GM19193 (cell line): ENCODE data around the gene GLYATL3.

Source experiments
- POLR2A ChIP-seq: IDR thresholded peaks from 4 replicates; pipeline ENCODE4 v1.6.1; 2011; ENCODE audit not compliant: insufficient read depth, insufficient read length; ENCODE audit errors: extremely low read depth

The GLYATL3 gene

DNA sequence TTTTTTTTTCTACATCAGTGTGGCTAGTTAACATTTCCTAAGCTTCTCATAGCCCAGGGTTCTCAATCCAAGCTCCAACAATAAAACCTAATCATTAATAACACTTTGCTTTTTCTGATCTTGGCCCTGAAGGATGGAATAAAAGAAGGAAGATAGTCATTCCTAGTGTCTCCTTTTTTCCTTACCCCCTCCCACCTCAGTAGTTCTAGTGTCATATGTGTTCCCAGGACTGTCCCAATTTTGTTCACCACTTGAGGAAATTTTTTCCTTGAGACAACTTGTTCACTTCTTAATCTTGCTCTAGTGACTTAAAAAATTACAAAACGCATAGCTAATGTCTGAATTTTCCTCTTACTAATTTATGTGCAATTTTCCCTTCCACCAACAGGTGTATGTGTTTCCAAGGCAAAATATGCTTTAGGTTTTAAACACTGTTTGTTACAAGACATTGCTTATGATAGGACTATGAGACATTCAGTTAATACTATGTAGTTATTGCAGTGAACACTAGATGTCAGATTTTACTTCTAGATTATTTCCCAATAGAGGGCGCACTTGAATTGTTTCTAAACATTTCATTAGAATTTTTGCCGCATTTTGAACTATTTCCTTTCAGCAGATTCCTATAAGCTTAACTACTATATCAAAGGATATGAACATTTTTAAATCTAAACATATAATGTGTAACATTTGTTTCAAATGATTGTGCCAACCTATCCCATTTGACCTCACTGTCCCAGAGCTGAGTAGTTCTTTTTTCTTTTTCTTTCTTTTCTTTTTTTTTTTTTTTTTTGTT lies 32.2 kb downstream of the GLYATL3 start:
- TF ChIP-seq POLR2A = no peak

DNA sequence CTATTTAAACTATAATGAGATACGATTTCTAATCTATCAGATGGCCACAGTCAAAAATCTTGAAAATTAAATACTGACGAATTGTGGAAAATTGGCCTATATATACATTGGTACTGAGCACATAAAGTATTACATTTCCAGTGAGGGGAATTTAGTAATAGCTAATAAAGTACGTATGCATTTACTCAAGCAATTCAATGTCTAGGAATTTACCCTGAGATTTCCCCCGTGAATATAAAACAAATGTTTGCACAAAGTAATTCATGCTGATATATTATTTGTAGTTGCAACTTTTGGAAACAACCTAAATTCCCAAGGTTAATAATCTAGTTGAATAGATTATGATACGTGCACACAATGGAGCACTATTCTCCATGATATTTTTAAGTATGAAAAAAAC lies 36.1 kb downstream of the GLYATL3 start:
- TF ChIP-seq POLR2A = no peak

DNA sequence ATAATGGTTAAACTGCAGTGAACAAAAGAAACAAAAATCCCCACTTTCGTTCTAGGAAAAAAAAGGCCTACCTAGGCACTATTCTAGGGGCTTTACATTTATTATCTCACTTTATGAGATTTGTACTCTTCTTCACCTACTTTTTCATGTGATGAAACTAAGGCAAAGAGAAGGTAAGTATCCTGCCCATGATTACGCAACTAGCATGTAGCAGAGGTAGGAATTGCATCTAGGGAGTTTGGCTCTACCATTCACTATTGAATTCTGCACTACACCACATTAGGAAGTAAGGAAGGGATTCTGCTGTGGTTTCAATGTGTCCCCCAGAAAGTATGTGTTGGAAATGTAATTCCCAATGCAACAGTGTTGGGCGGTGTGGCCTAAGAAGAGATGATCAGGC lies 39.4 kb downstream of the GLYATL3 start:
- no peak for TF ChIP-seq POLR2A

DNA sequence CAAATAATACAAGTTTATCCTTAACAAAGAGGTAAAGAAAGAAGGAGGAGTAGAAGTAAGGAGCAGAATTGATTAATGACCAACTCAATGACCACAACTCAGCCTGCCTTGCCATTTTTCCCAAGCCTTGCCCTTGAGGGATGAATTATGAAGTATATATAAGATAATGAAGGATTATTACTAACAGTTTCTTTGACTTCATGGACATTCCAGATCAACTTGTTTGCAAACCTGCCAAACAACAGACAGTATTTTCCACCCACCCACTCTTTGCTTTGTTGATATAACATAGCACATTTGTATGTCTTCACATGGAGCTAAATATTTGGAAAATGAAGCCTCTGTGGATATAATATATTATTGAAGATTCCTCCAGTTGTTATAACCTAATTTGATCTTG lies 40.9 kb downstream of the GLYATL3 start:
- TF ChIP-seq POLR2A = no peak

DNA sequence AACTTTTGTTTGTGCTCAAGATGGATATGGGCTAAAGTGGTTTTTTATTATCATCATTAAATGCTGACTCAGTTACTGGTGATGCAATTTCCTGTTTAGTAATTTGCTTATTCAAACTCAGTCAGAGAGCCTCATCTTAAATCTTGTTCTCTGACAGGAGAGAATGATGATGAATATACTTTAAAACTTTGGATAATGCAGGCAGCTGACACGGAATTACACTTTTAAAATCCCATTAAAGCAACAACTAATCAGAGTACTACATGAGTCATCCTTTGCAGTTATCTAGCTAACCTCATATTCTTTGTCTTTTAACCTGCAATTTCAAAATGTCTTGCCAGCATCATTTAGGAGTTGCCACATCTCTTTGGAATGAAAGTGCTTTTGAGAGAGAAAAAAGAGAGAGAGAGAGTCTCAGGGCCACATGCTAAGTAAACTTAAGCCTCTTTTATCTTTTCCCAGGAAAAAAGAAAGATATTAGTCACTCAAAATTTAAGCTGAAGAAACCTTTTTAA lies 41.5 kb downstream of the GLYATL3 start:
- TF ChIP-seq POLR2A = no peak

DNA sequence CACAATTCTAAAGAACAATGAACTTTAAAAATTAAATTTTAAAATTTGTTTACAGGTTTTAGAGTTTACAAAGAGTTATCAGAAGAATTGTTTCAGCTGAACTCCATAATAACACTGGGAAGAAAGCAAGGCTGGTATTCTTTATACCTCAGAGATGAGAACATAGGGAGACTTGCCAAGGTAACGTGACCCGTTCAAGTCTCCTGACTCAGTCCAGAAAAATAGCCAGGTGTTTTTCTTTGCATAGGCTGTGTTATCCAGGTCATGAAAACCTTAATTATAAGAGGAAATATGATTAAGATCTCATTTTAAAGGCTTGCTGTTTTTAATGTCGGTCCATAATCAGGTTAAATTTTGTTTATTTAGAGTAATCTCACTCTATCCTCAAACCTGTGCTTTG lies 42.2 kb downstream of the GLYATL3 start:
- no peak for TF ChIP-seq POLR2A

DNA sequence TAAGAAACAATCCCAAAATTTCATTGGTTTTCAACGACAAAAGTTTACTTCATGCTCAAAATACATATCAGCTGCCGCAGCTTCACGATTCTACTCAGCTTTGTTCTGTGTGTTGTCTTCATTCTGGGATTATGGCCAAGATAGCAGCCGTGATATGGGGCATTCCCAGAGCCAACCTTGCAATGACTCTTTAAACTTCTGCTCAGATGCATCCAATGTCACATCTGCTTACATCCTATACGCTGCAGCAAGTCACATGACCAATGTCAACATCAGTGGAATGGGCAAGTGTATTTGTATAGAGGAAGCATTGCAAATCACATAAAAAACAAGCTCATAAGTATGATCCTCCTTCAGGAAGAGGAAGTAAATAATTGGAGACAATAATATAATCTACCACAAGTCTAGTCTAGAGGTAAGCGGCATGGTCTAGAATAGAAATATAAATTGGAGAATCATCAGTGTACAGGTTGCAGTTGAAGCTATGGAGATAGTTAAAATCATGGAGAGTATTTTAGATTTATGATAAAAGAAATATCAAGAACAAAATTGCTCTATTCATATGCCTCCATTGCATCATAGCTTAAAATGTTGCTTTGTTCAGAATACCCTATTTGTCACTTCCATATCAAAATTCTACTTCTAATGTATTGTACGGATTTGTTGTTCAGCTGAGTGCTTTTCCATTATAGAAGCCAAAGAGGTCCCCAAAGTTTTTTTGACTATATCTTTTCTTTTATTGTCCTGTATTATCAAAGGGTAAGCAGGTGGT lies 43.5 kb downstream of the GLYATL3 start:
- TF ChIP-seq POLR2A = no peak

DNA sequence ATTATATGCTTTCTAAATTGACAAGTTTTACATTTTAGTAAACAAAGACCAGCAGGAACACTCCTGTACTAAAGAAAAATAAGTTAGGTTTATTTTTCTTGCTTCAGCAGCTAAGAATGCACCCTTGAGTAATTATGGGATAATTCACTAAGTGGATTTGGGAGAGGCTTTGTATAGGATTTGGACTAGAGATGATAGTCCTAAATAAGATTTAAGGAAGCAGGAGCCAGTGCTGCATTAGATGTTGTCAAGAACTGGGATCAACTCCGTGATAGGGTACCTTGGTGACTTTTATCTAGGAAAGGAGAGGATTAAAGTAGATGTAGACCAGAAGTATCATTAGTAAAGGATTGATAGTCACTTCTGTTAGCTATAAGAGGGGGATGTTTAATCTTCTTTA lies 46.6 kb downstream of the GLYATL3 start:
- no peak for TF ChIP-seq POLR2A

DNA sequence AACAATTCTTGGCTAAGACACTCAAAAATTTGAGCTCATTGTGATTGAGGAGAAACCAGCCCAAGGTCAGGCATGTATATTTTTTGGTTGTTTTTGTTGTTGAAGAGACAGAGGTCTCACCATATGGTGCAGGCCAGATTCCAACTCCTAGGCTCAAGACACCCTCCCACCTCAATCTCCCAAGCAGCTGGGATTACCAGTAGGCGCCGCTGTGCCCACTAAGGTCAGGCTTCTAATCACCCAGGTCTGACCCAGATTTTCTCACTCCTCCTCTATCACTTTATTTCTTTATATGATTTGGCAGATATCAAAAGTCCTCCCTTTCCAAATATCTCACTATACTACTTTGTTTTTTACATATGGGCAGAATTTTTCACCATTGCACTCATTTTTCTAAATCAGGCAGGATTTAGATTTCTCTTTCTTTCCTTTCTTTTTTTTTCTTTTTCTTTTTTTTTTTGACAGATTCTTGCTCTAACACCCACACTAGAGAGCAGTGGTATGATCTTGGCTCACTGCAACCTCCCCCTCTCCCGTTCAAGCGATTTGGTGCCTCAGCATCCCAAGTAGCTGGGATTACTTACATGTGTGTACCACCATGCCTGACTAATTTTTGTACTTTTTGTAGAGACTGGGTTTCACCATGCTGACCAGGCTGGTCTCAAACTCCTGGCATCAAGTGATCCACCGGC lies 49.0 kb downstream of the GLYATL3 start:
- no peak for TF ChIP-seq POLR2A

DNA sequence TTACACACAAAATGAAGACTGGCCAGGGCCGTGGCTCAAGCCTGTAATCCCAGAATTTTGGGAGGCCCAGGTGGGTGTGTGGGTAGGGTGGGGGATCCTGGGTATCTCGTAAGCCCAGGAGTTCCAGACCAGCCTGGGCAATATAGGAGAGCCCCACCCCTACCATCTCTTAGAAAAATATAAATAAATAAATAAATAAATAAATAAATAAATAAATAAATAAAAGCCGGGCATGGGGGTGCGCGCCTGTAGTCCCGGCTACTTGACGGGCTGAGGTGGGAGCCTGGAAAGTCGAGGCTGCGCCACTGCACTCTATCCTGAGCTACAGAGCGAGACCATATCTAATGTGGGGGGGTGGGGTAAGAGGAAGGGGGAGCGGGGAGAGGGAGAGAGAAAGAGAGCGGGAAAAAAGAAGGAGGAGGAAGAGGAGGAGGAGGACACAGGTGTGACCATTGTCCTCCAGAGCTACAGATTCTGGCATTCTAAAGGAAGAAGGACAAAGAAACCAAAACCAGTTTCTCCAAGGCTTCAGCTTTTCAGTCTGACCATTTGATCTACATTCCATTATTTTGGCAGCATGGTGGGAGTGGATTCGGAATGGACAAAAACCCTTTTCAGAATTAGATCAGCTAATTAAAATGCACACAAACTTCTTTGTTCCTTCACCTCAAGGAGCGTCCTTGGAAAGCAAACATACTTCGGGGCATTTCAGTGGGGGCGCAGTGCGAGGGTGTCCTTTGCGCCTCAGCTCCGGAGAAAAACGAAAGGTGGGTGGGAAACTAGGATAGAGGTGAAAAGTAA lies 50.2 kb downstream of the GLYATL3 start:
- TF ChIP-seq POLR2A = no peak

DNA sequence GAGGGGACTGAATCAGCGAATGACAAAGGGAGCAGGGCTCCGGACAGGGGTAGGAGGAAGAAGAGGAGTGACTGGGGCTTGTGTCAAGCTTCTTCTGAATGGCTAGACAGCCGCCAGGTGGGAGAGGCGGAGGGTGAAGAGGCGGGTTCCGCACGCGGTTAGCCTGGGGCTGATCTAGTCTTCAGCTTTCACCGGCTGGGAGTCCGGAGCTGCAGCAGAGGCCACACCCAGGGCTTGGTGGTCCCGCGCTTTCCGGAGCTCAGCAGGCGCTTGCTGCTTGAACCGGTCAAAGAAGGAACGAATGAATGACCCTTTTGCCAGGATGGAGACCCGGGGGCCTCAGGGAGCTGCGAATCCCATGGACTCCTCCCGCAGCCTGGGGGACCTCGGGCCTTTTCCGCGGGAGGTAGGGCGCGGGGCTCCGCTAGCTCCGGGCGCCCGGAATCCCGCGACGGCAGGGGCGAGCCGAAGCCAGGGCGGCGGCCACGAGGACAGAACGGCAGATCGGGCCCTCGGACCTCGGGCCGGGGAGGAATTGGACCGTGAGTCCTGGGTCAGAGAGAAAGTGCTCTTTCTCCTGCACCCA lies 50.9 kb downstream of the GLYATL3 start, which contains the start of gene C6orf141:
TSS of gene C6orf141 (plus strand) at position 177 of the 586 bp plus-strand sequence. CDS start at position 302, 125 bp downstream.
- no peak for TF ChIP-seq POLR2A

DNA sequence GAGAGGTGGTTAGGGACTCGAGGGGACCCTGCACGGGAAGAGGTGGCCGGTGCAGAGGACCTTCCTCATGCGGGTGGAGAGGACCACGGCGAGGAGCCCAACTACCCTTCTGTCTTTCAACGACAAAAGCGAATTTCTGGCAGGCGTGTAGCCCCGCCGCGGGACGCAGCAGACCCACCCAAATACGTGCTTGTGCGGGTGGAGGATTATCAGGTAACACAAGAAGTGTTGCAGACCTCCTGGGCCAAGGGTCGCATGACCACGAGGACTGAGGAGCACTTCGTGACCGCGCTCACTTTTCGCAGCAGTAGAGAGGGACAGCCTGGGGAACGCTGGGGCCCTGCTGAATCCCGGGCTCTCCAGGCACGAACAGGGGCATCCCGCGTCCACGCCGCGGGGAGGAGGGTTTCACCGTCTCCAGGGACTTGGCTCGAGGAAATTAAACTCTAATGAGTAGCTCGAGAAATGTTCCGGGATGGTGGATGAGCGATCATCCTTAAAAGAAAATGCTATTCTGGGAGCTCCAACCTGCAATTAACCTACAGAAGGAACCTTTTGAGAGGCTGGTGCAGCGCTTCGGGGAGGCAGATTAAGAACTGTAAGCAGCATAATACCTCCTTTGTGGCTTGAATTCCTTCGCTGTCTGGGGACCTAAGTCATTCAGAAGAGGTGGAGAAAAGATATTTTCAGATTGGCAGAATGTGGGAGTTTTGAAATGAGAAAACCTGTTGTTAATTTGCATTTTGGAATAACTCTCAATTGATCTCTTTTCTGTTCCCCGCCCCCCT lies 51.5 kb downstream of the GLYATL3 start:
- no peak for TF ChIP-seq POLR2A

DNA sequence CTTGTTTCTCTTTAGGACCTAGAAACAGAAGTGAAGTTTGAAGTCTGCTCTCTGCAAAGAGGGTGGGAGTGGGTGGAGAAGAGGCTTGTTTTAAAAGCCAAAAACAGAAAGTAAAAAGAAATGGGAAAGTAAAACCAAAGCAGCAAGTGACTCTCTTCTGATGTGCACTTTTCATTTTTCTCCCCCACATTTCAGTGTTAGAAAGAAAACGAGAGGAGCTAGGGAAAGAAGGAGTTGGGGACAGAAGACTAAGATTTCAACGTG lies 52.1 kb downstream of the GLYATL3 start:
- no peak for TF ChIP-seq POLR2A
